Activated T-cell treated with anti-CD3 and anti-CD28 coated beads, Interleukin-2, amount 50 U/mL, for 24 hours (primary cell): Measurements from ENCODE around the gene KRTAP10-5.
"Not testable (repeated sequence)": the region's sequence is repeated elsewhere in the genome, so short reads cannot be mapped to it uniquely, and the experiment has no call there.

Experiments used
- DNase-seq: peaks from one replicate; pipeline ENCODE4 v3.0.0-alpha.2; 2020
- H3K27ac Mint-ChIP-seq: 2 replicates; pipeline ENCODE4 v1.8.0; 2020; ENCODE audit warnings: mild to moderate bottlenecking, mixed read lengths
- H3K27me3 Mint-ChIP-seq: 2 replicates; pipeline ENCODE4 v1.8.0; 2020; ENCODE audit warnings: mixed read lengths
- H3K36me3 Mint-ChIP-seq: 2 replicates; pipeline ENCODE4 v1.8.0; 2020; ENCODE audit warnings: low read depth, mixed read lengths
- H3K4me1 Mint-ChIP-seq: 2 replicates; pipeline ENCODE4 v1.8.0; 2020; ENCODE audit warnings: low read depth, mixed read lengths
- H3K4me3 Mint-ChIP-seq: 2 replicates; pipeline ENCODE4 v1.8.0; 2020; ENCODE audit warnings: mild to moderate bottlenecking, moderate library complexity, mixed read lengths
- H3K9me3 Mint-ChIP-seq: 2 replicates; pipeline ENCODE4 v1.8.0; 2020; ENCODE audit warnings: mixed read lengths

Gene KRTAP10-5

GRCh38 chr21:44558695-44559094 lies 21.7 kb downstream of the KRTAP10-5 start, which contains the start of gene KRTAP10-3:
KRTAP10-3 (minus strand) TSS chr21:44558795; CDS start chr21:44558715, 80 bp downstream.
- no peak for DNase-seq
- H3K27ac Mint-ChIP-seq, result no peak within 1 kb of the TSS
- no peak within 1 kb of the TSS for H3K4me3 Mint-ChIP-seq
- H3K4me1 Mint-ChIP-seq, result no peaks in the 10 kb centered on the region
- H3K27me3 Mint-ChIP-seq, result no peaks in the 10 kb centered on the region
- H3K9me3 Mint-ChIP-seq, result peaks cover 19% of the 10 kb centered on the region
- H3K36me3 Mint-ChIP-seq, result no peaks in the 10 kb centered on the region

GRCh38 chr21:44558329-44558675 lies 22.1 kb downstream of the KRTAP10-5 start:
- not testable (repeated sequence) for H3K4me1 Mint-ChIP-seq

GRCh38 chr21:44557491-44558328 lies 22.7 kb downstream of the KRTAP10-5 start:
- H3K4me3 Mint-ChIP-seq, result no peak overlapping the region
- H3K27me3 Mint-ChIP-seq, result no peaks in the 10 kb centered on the region
- no peaks in the 10 kb centered on the region for H3K4me1 Mint-ChIP-seq
- H3K27ac Mint-ChIP-seq, result no peak overlapping the region
- DNase-seq, result no peak
- H3K9me3 Mint-ChIP-seq, result peaks cover 24% of the 10 kb centered on the region
- H3K36me3 Mint-ChIP-seq, result no peaks in the 10 kb centered on the region

More at GRCh38 chr21:44558329-44558675, 22.1 kb downstream of the KRTAP10-5 start:
- not testable (repeated sequence) for DNase-seq, H3K27me3 Mint-ChIP-seq, H3K27ac Mint-ChIP-seq, H3K36me3 Mint-ChIP-seq, H3K4me3 Mint-ChIP-seq
- peaks cover 22% of the 10 kb centered on the region for H3K9me3 Mint-ChIP-seq

- H3K36me3 Mint-ChIP-seq, result no peaks in the 10 kb centered on the region
- peaks cover 16% of the 10 kb centered on the region for H3K9me3 Mint-ChIP-seq
- no peak for DNase-seq
- no peak overlapping the region for H3K27ac Mint-ChIP-seq
- H3K4me1 Mint-ChIP-seq, result no peaks in the 10 kb centered on the region
- H3K27me3 Mint-ChIP-seq, result no peaks in the 10 kb centered on the region
- H3K4me3 Mint-ChIP-seq, result no peak overlapping the region
Measured at GRCh38 chr21:44556879-44557278, 23.5 kb downstream of the KRTAP10-5 start.

- no peak for DNase-seq
- no peaks in the 10 kb centered on the region for H3K36me3 Mint-ChIP-seq
- H3K9me3 Mint-ChIP-seq, result peaks cover 11% of the 10 kb centered on the region
- no peak overlapping the region for H3K4me3 Mint-ChIP-seq
- H3K4me1 Mint-ChIP-seq, result no peaks in the 10 kb centered on the region
- no peaks in the 10 kb centered on the region for H3K27me3 Mint-ChIP-seq
- H3K27ac Mint-ChIP-seq, result no peak overlapping the region
Measured at GRCh38 chr21:44555200-44555875, 25.1 kb downstream of the KRTAP10-5 start.

GRCh38 chr21:44552681-44553080 lies 27.7 kb downstream of the KRTAP10-5 start:
- no peaks in the 10 kb centered on the region for H3K27me3 Mint-ChIP-seq
- peaks cover 2% of the 10 kb centered on the region for H3K36me3 Mint-ChIP-seq
- H3K4me3 Mint-ChIP-seq, result no peak overlapping the region
- no peak overlapping the region for H3K27ac Mint-ChIP-seq
- peaks cover 8% of the 10 kb centered on the region for H3K9me3 Mint-ChIP-seq
- peaks cover 15% of the 10 kb centered on the region for H3K4me1 Mint-ChIP-seq
- no peak for DNase-seq

GRCh38 chr21:44552136-44552535 lies 28.3 kb downstream of the KRTAP10-5 start:
- no peak for DNase-seq
- H3K27ac Mint-ChIP-seq, result no peak overlapping the region

GRCh38 chr21:44551340-44551961 lies 29.0 kb downstream of the KRTAP10-5 start, which contains the start of gene KRTAP10-2:
KRTAP10-2 (minus strand) TSS chr21:44551505; CDS start chr21:44551458, 47 bp downstream.
- Mint-ChIP-seq H3K36me3 (peaks cover 14% of the 10 kb centered on the region), H3K27ac (peak within 1 kb of the TSS; percentile 8), H3K4me3 (no peak within 1 kb of the TSS), H3K4me1 (peaks cover 24% of the 10 kb centered on the region), H3K27me3 (no peaks in the 10 kb centered on the region), H3K9me3 (peaks cover 17% of the 10 kb centered on the region)
- DNase-seq, result peak; percentile 12

More at GRCh38 chr21:44552136-44552535, 28.3 kb downstream of the KRTAP10-5 start:
- peaks cover 10% of the 10 kb centered on the region for H3K9me3 Mint-ChIP-seq
- no peak overlapping the region for H3K4me3 Mint-ChIP-seq
- no peaks in the 10 kb centered on the region for H3K27me3 Mint-ChIP-seq
- peaks cover 7% of the 10 kb centered on the region for H3K36me3 Mint-ChIP-seq
- peaks cover 20% of the 10 kb centered on the region for H3K4me1 Mint-ChIP-seq

GRCh38 chr21:44550807-44551206 lies 29.6 kb downstream of the KRTAP10-5 start:
- peaks cover 17% of the 10 kb centered on the region for H3K9me3 Mint-ChIP-seq
- peaks cover 24% of the 10 kb centered on the region for H3K4me1 Mint-ChIP-seq
- H3K27me3 Mint-ChIP-seq, result no peaks in the 10 kb centered on the region
- H3K36me3 Mint-ChIP-seq, result peaks cover 14% of the 10 kb centered on the region
- DNase-seq, result peak; percentile 13
- peak overlapping the region; percentile 8 for H3K27ac Mint-ChIP-seq
- no peak overlapping the region for H3K4me3 Mint-ChIP-seq

GRCh38 chr21:44550285-44550684 lies 30.1 kb downstream of the KRTAP10-5 start:
- Mint-ChIP-seq H3K36me3 (peaks cover 18% of the 10 kb centered on the region), H3K9me3 (peaks cover 22% of the 10 kb centered on the region), H3K4me1 (peaks cover 24% of the 10 kb centered on the region)
- DNase-seq, result peak; percentile 7
- not testable (repeated sequence) for H3K4me3 Mint-ChIP-seq, H3K27ac Mint-ChIP-seq, H3K27me3 Mint-ChIP-seq

GRCh38 chr21:44549525-44550211 lies 30.7 kb downstream of the KRTAP10-5 start:
- DNase-seq, result peak; percentile 22
- Mint-ChIP-seq H3K4me1 (peaks cover 24% of the 10 kb centered on the region), H3K9me3 (peaks cover 22% of the 10 kb centered on the region), H3K27ac (no peak overlapping the region), H3K36me3 (peaks cover 18% of the 10 kb centered on the region), H3K27me3 (no peaks in the 10 kb centered on the region), H3K4me3 (no peak overlapping the region)

- H3K27me3 Mint-ChIP-seq, result no peaks in the 10 kb centered on the region
- peaks cover 22% of the 10 kb centered on the region for H3K9me3 Mint-ChIP-seq
- H3K4me3 Mint-ChIP-seq, result no peak overlapping the region
- DNase-seq, result peak; percentile 18
- peaks cover 24% of the 10 kb centered on the region for H3K4me1 Mint-ChIP-seq
- H3K36me3 Mint-ChIP-seq, result peaks cover 18% of the 10 kb centered on the region
- no peak overlapping the region for H3K27ac Mint-ChIP-seq
Measured at GRCh38 chr21:44548922-44549321, 31.5 kb downstream of the KRTAP10-5 start.

GRCh38 chr21:44548381-44548780 lies 32.0 kb downstream of the KRTAP10-5 start:
- H3K4me3 Mint-ChIP-seq, result no peak overlapping the region
- H3K36me3 Mint-ChIP-seq, result peaks cover 18% of the 10 kb centered on the region
- no peak overlapping the region for H3K27ac Mint-ChIP-seq
- DNase-seq, result peak; percentile 26
- peaks cover 20% of the 10 kb centered on the region for H3K9me3 Mint-ChIP-seq
- H3K4me1 Mint-ChIP-seq, result peaks cover 24% of the 10 kb centered on the region
- H3K27me3 Mint-ChIP-seq, result no peaks in the 10 kb centered on the region
